HCT116 (cell line): Measurements from ENCODE around the gene RFX3. TPM values are rescaled to one million over a fixed set of nuclear protein-coding genes. Genes with fewer than 3 reads are reported as not detected.

ENCODE experiments used
- ATAC-seq: fragments of 200-7000 bp; cut with Tn5 transposase; 2 replicates; pipeline ENCODE4 v1.9.1; 2020; ENCODE audit warnings: mild to moderate bottlenecking, moderate library complexity
- BruUV-seq: library from RNA; stranded (reverse); fragments of 400-500 nt; replicated peaks from 2 replicates; lab custom pipeline; 2021; lab: Mats Ljungman, UMichigan
- CTCF ChIA-PET: fragments of 300-600 bp; sonication (Branson Sonifier 250); formaldehyde crosslinking; loops from one replicate; lab custom pipeline; 2021; ENCODE audit warnings: antibody characterized with exemption; lab: Charles Lee
- POLR2A ChIA-PET: fragments of 300-600, 350-600 bp; sonication (Branson Sonifier 250); formaldehyde crosslinking; loops from one replicate; lab custom pipeline; 2021; ENCODE audit warnings: antibody characterized with exemption; lab: Charles Lee
- RAD21 ChIA-PET, 2 experiments: fragments of 300-600 bp; sonication (Branson Sonifier 250); formaldehyde crosslinking; loops; one replicate each; lab custom pipeline; 2023; ENCODE audit warnings: low total read pairs in 2 of 2; ENCODE audit not compliant: uncharacterized antibody in 2 of 2, unreplicated experiment in 2 of 2, low non-redundant PET in 1 of 2; lab: Charles Lee
- DNase-seq: peaks from one replicate; pipeline ENCODE4 v3.0.0-alpha.2; 2010; ENCODE audit warnings: low read depth, low spot score
- H2AFZ ChIP-seq: fragments of 200-600 bp; shearing (Covaris generic), sonication (generic); 2 replicates; pipeline ENCODE4 v1.6.1; 2017; ENCODE audit warnings: low read depth, mixed run types, mixed read lengths, antibody characterized with exemption, low read length; ENCODE audit not compliant: poor library complexity, severe bottlenecking
- H3K27ac ChIP-seq: 2 replicates; pipeline ENCODE4 v1.5.1; 2012; ENCODE audit warnings: low read depth, low read length
- H3K27me3 ChIP-seq: fragments of 200-600 bp; sonication (generic); 2 replicates; pipeline ENCODE4 v1.6.1; 2016; ENCODE audit warnings: mixed run types, low read length, mixed read lengths; ENCODE audit not compliant: insufficient read depth
- H3K36me3 ChIP-seq, 2 experiments: fragments of 200-500 bp in 1 of 2; fragments of 200-600 bp in 1 of 2; sonication (Bioruptor generic) in 1 of 2; sonication (generic) in 1 of 2; 2 replicates each; pipeline versions ENCODE4 v1.5.1 to v1.6.1; 2014 to 2016; ENCODE audit warnings: low read length in 2 of 2, inconsistent platforms in 1 of 2, mixed read lengths in 1 of 2, mixed run types in 1 of 2; ENCODE audit not compliant: insufficient read depth in 2 of 2, control insufficient read depth in 1 of 2
- H3K4me1 ChIP-seq, 2 experiments: fragments of 200-600 bp in 1 of 2; sonication (generic) in 1 of 2; 2 replicates each; pipeline versions ENCODE4 v1.5.1 to v1.6.1; 2012 to 2017; ENCODE audit warnings: low read length in 2 of 2, inconsistent platforms in 1 of 2, mild to moderate bottlenecking in 1 of 2, mixed read lengths in 1 of 2, mixed run types in 1 of 2, moderate library complexity in 1 of 2; ENCODE audit not compliant: insufficient read depth in 2 of 2, control insufficient read depth in 1 of 2
- H3K4me2 ChIP-seq: fragments of 200-600 bp; sonication (generic); 2 replicates; pipeline ENCODE4 v1.6.1; 2017; ENCODE audit warnings: mixed run types, low read length, mixed read lengths
- H3K4me3 ChIP-seq, 2 experiments: fragments of 200-600 bp in 1 of 2; sonication (generic) in 1 of 2; replicated peaks in 1 of 2; 2 replicates each; pipeline ENCODE4 v1.5.1; 2011 to 2016; ENCODE audit warnings: low read length in 2 of 2, control low read depth in 1 of 2, low read depth in 1 of 2, mild to moderate bottlenecking in 1 of 2, mixed read lengths in 1 of 2, mixed run types in 1 of 2
- H3K79me2 ChIP-seq: fragments of 200-600 bp; sonication (generic); 2 replicates; pipeline ENCODE4 v1.6.1; 2017; ENCODE audit warnings: mild to moderate bottlenecking, mixed run types, low read length, moderate library complexity, mixed read lengths; ENCODE audit not compliant: insufficient read depth
- H3K9ac ChIP-seq: fragments of 200-600 bp; sonication (generic); 2 replicates; pipeline ENCODE4 v1.6.1; 2016; ENCODE audit warnings: low read length, mixed read lengths
- H3K9me2 ChIP-seq: fragments of 200-600 bp; sonication (generic), shearing (Covaris generic); 2 replicates; pipeline ENCODE4 v1.6.1; 2017; ENCODE audit warnings: mixed run types, mild to moderate bottlenecking, moderate library complexity; ENCODE audit not compliant: insufficient read depth
- H3K9me3 ChIP-seq, 2 experiments: fragments of 200-500 bp in 1 of 2; fragments of 200-600 bp in 1 of 2; sonication (Bioruptor generic) in 1 of 2; sonication (generic) in 1 of 2; 2 replicates each; pipeline ENCODE4 v1.6.1; 2014 to 2017; ENCODE audit warnings: low read length in 2 of 2, mixed read lengths in 2 of 2, inconsistent platforms in 1 of 2, low read depth in 1 of 2, mild to moderate bottlenecking in 1 of 2, mixed run types in 1 of 2, moderate library complexity in 1 of 2; ENCODE audit not compliant: control insufficient read depth in 1 of 2, insufficient read depth in 1 of 2
- H4K20me1 ChIP-seq: fragments of 200-600 bp; sonication (generic), shearing (Covaris generic); 2 replicates; pipeline ENCODE4 v1.6.1; 2017; ENCODE audit warnings: mixed run types, mild to moderate bottlenecking, moderate library complexity; ENCODE audit not compliant: insufficient read depth
- EGR1 ChIP-seq: IDR thresholded peaks from 2 replicates; pipeline ENCODE4 v1.6.1; 2012; ENCODE audit warnings: low read depth
- ELF1 ChIP-seq: IDR thresholded peaks from 2 replicates; pipeline ENCODE4 v1.6.1; 2012; ENCODE audit warnings: low read depth, borderline replicate concordance
- EZH2phosphoT487 ChIP-seq: fragments of 200-600 bp; IDR thresholded peaks from 2 replicates; pipeline ENCODE4 v1.6.1; 2018; ENCODE audit warnings: antibody characterized with exemption, borderline replicate concordance
- POLR2AphosphoS5 ChIP-seq: IDR thresholded peaks from 2 replicates; pipeline ENCODE4 v1.6.1; 2011; ENCODE audit warnings: mild to moderate bottlenecking, low read depth, low read length, moderate library complexity
- RAD21 ChIP-seq: IDR thresholded peaks from 2 replicates; pipeline ENCODE4 v1.6.1; 2012; ENCODE audit warnings: low read depth, mild to moderate bottlenecking
- SIN3A ChIP-seq: IDR thresholded peaks from 2 replicates; pipeline ENCODE4 v1.6.1; 2012; ENCODE audit warnings: low read depth
- TCF7L2 ChIP-seq: IDR thresholded peaks from 2 replicates; pipeline ENCODE4 v1.7.0; 2011; ENCODE audit warnings: borderline replicate concordance, inconsistent platforms; ENCODE audit not compliant: insufficient read depth, insufficient read length; ENCODE audit errors: extremely low read depth
- YY1 ChIP-seq: IDR thresholded peaks from 2 replicates; pipeline ENCODE4 v1.6.1; 2011; ENCODE audit warnings: low read length, low read depth, moderate library complexity, mild to moderate bottlenecking; ENCODE audit not compliant: insufficient replicate concordance; ENCODE audit errors: extremely low read depth
- ZFX ChIP-seq: fragments of 450-650 bp; IDR thresholded peaks from 2 replicates; pipeline ENCODE4 v1.6.1; 2017
- intact Hi-C: fragments of 100-400 bp; cut with micrococcal nuclease; formaldehyde crosslinking; loops from 2 replicates; pipeline ENCODE4 v1.10.0; 2022
- total RNA-seq: library from RNA; stranded (reverse); gene quantifications from one replicate; pipeline ENCODE4 v1.2.1, GENCODE V29; 2021; ENCODE audit not compliant: unreplicated experiment
- TF ChIP-seq, protein P1 (sequence below): IDR thresholded peaks from 2 replicates; pipeline ENCODE4 v1.6.1; 2012
- TF ChIP-seq, protein P2 (sequence below): IDR thresholded peaks from 2 replicates; pipeline ENCODE4 v1.6.1; 2011; ENCODE audit warnings: mild to moderate bottlenecking, low read length, moderate library complexity; ENCODE audit not compliant: insufficient replicate concordance; ENCODE audit errors: extremely low read depth
- TF ChIP-seq, protein P3 (sequence below): IDR thresholded peaks from 2 replicates; pipeline ENCODE4 v1.6.1; 2012

The RFX3 gene
- total RNA-seq, 1 experiment from 2014 or later = 11.8 TPM

DNA sequence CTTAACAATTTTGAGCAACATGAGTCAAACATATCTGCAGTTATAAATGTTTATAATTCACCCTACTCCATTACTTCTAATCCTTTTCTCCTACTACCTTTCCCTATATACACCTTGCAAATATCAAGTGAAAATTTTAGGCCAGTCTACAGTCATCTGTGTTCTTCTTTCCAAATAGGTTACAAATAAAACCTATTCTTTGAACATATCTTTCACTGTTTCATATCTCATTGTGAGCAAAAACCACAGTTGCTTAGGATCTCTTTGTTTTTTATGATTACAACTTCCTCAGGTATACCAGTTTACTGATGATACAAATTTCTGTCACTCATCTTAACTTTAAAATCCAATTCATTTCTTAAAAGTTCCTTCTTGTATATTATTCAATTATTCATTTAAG is 34.4 kb downstream of the RFX3 start:
- POLR2A ChIA-PET = no interaction called here

DNA sequence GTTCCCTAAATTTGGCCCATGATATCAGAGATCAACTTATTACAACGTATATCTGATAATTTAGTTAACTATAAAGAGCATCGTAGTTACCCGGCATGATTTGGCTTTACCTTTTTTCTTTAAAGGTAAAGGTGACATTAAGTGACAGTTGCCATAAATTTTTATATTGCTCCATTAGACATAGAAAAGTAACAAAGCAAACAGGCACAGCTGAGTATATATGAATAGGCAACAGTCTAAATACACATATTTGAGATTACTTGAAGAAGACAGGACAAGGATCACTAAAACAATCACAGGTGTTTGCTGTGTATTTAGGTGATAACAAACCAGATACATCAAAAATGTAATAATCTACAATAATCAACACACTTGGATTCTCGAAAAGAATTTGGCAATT is 34.8 kb downstream of the RFX3 start:
- Histone ChIP-seq H3K36me3 (no peaks in the 10 kb centered on the region), H3K27me3 (no peaks in the 10 kb centered on the region), H3K27ac (no peak overlapping the region), H3K79me2 (no peaks in the 10 kb centered on the region), H2AFZ (no peak overlapping the region), H3K9me2 (no peaks in the 10 kb centered on the region), H3K9ac (no peak overlapping the region), H3K4me3 (no peak overlapping the region), H4K20me1 (no peaks in the 10 kb centered on the region), H3K4me2 (no peak overlapping the region), H3K9me3 (no peaks in the 10 kb centered on the region), H3K4me1 (no peaks in the 10 kb centered on the region)
- ATAC-seq (no peak), DNase-seq (no peak)
- no peak for TF ChIP-seq ELF1
- TF ChIP-seq EGR1 = no peak
- TF ChIP-seq EZH2phosphoT487 = no peak
- no peak for TF ChIP-seq RAD21
- intact Hi-C loops = no loop called here
- ChIA-PET CTCF (no interaction called here), RAD21 (no interaction called here), POLR2A (no interaction called here)
- no TSS peak for BruUV-seq

More for the DNA sequence above, 34.4 kb downstream of the RFX3 start:
- intact Hi-C loops = no loop called here
- no peak for DNase-seq
- Histone ChIP-seq H3K9ac (no peak overlapping the region), H3K36me3 (no peaks in the 10 kb centered on the region), H4K20me1 (no peaks in the 10 kb centered on the region), H3K9me3 (no peaks in the 10 kb centered on the region), H3K4me2 (no peak overlapping the region), H3K27ac (no peak overlapping the region), H3K9me2 (no peaks in the 10 kb centered on the region), H2AFZ (no peak overlapping the region), H3K4me3 (no peak overlapping the region)
- ChIA-PET CTCF (no interaction called here), RAD21 (no interaction called here)
- no TSS peak for BruUV-seq
- TF ChIP-seq, protein P1, sequence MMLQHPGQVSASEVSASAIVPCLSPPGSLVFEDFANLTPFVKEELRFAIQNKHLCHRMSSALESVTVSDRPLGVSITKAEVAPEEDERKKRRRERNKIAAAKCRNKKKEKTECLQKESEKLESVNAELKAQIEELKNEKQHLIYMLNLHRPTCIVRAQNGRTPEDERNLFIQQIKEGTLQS = no peak
- no peak for TF ChIP-seq POLR2AphosphoS5
- no peak for TF ChIP-seq ZFX
- TF ChIP-seq, protein P2, sequence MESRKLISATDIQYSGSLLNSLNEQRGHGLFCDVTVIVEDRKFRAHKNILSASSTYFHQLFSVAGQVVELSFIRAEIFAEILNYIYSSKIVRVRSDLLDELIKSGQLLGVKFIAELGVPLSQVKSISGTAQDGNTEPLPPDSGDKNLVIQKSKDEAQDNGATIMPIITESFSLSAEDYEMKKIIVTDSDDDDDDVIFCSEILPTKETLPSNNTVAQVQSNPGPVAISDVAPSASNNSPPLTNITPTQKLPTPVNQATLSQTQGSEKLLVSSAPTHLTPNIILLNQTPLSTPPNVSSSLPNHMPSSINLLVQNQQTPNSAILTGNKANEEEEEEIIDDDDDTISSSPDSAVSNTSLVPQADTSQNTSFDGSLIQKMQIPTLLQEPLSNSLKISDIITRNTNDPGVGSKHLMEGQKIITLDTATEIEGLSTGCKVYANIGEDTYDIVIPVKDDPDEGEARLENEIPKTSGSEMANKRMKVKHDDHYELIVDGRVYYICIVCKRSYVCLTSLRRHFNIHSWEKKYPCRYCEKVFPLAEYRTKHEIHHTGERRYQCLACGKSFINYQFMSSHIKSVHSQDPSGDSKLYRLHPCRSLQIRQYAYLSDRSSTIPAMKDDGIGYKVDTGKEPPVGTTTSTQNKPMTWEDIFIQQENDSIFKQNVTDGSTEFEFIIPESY = no peak
- no peak for TF ChIP-seq TCF7L2
- no peak for TF ChIP-seq SIN3A
- TF ChIP-seq, protein P3, sequence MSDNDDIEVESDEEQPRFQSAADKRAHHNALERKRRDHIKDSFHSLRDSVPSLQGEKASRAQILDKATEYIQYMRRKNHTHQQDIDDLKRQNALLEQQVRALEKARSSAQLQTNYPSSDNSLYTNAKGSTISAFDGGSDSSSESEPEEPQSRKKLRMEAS = no peak
- no peak for TF ChIP-seq YY1
- TF ChIP-seq, all 23 proteins: peak for 0
- no peaks in the 10 kb centered on the region for H3K79me2 ChIP-seq
- no peaks in the 10 kb centered on the region for H3K4me1 ChIP-seq
- no peak for ATAC-seq
- no peaks in the 10 kb centered on the region for H3K27me3 ChIP-seq
